Measurements from ENCODE around the gene CALHM1.

DNA sequence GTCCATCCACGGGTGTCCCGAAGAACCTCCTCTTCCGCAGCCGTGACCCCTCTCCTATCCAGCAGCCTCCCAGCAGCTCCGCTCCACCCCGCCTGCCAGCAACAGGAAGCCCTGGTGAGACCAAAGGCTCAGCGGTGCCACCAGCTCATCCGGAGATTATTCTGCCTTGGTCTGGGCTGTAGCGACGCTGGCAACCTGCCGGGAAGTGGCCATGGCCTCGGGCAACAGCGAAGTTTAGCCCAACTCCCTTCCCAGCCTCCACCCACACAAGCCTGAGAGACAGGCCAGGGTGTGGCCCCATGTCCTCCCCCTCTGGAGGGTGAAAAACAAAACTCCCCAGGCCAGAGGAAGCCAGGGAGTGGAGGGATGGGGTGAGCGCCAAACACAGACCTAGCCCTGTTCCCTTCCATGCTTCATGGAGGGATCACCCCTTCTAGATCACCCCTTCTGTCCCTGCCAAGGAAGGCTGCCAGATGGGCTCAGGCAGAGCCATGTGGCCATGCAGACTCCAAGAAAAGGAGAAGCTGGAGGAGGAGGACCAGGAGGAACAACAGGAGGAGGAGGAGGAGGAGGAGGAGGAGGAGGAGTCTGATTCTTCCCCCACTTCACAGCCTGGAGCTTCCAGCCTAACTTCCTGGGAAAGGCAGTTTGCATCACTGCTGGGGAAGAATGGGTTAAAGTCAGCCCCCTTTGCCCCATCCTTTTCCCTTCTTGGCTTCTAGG, 7.4 kb downstream of the CALHM1 start:
- TF ChIP-seq POLR2A (IDR thresholded peaks at IDR 0.05; ENCODE audit: control extremely low read depth in 1 of 2, low read depth in 2 of 2, low read length in 2 of 2), result no peak
- no peak for TF ChIP-seq TCF12 (IDR thresholded peaks at IDR 0.05; ENCODE audit: low read depth, low read length)
- TF ChIP-seq EZH2 (IDR thresholded peaks at IDR 0.05; ENCODE audit: low read depth, low read length, severe bottlenecking), result no peak
- TF ChIP-seq, protein P1, sequence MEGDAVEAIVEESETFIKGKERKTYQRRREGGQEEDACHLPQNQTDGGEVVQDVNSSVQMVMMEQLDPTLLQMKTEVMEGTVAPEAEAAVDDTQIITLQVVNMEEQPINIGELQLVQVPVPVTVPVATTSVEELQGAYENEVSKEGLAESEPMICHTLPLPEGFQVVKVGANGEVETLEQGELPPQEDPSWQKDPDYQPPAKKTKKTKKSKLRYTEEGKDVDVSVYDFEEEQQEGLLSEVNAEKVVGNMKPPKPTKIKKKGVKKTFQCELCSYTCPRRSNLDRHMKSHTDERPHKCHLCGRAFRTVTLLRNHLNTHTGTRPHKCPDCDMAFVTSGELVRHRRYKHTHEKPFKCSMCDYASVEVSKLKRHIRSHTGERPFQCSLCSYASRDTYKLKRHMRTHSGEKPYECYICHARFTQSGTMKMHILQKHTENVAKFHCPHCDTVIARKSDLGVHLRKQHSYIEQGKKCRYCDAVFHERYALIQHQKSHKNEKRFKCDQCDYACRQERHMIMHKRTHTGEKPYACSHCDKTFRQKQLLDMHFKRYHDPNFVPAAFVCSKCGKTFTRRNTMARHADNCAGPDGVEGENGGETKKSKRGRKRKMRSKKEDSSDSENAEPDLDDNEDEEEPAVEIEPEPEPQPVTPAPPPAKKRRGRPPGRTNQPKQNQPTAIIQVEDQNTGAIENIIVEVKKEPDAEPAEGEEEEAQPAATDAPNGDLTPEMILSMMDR (IDR thresholded peaks at IDR 0.05; ENCODE audit: control extremely low read depth in 1 of 3, insufficient read depth in 1 of 3, low read depth in 1 of 3, low read length in 3 of 3), result no peak
- TF ChIP-seq RAD21 (IDR thresholded peaks at IDR 0.05 in 1 of 2, conservative IDR thresholded peaks at IDR 0.05 in 1 of 2; ENCODE audit: low read depth in 2 of 2, low read length in 2 of 2), result no peak
- TF ChIP-seq GABPA (IDR thresholded peaks at IDR 0.05; ENCODE audit: borderline replicate concordance, insufficient read depth, low read length), result no peak

Data from H1 (cell line).